ENCODE measurements around the gene USP28. TPM values are rescaled to one million over a fixed set of nuclear protein-coding genes. Genes with fewer than 3 reads are reported as not detected.

The USP28 gene
- total RNA-seq, 1 donor from 2014 or later, result 35.0 TPM

DNA sequence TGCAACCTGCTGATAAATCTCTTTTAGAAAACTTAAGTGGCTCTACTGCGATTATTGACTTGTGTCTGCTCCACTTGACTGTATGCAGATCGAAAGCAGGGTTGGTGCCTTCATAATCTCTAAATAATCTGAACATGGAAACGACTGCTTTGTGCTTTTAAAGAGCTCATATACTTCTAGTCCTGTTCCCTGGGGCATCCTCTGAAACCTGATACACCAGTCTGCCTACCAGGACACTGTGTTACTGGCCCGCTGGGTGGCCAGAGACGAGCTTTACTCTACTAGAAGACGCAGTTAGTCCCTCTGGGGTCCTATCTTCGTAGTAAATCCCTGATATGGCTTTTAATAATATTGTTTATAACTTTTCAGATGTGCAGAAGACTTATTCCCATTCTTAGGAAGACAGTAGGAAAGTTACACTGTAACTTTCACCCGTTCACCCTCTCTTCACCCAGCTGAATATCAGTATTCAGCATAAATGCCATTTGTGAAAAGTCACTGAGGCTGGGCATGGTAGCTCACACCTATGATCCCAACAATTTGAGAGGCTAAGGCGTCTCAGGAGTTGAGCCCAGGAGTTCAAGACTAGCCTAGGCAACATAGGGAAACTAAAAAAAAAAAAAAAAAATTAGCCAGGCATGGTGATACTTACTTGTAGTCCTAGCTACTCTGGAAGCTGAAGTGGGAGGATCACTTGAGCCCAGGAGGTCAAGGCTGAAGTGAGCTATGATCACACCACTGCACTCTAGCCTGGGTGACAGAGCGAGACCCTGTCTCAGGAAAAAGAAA is 20.2 kb upstream of the USP28 start:
- H3K4me1 ChIP-seq (ENCODE audit: insufficient read depth, low read length), result no peaks in the 10 kb centered on the region
- no peak overlapping the region for H2AFZ ChIP-seq (ENCODE audit: low read depth, low read length)
- H3K27ac ChIP-seq (ENCODE audit: low read depth, low read length), result no peak overlapping the region
- Mint-ChIP-seq H3K4me1 (ENCODE audit: low read depth, unreplicated experiment) (peaks cover 2% of the 10 kb centered on the region), H3K27me3 (ENCODE audit: low read depth, unreplicated experiment) (peaks cover 2% of the 10 kb centered on the region), H3K27ac (ENCODE audit: unreplicated experiment) (no peak overlapping the region), H3K9me3 (ENCODE audit: unreplicated experiment) (no peaks in the 10 kb centered on the region), H3K36me3 (ENCODE audit: low read depth, unreplicated experiment) (no peaks in the 10 kb centered on the region), H3K4me3 (ENCODE audit: unreplicated experiment) (no peak overlapping the region)
- no peaks in the 10 kb centered on the region for H3K79me2 ChIP-seq (ENCODE audit: insufficient read depth, low read length)
- H4K20me1 ChIP-seq (ENCODE audit: insufficient read depth, low read length), result no peaks in the 10 kb centered on the region
- H3K4me2 ChIP-seq (ENCODE audit: low read length), result no peak overlapping the region
- no peak overlapping the region for H3K9ac ChIP-seq (ENCODE audit: low read length)
- no peak for DNase-seq (ENCODE audit: low read depth)
- peaks cover 2% of the 10 kb centered on the region for H3K27me3 ChIP-seq (ENCODE audit: insufficient read depth, low read length)
- no peak overlapping the region for H3K4me3 ChIP-seq (ENCODE audit: insufficient read depth, low read depth, low read length)
- FAIRE-seq, result no peak
- H3K9me3 ChIP-seq (ENCODE audit: insufficient read depth, low read depth, low read length), result no peaks in the 10 kb centered on the region
- no peak for TF ChIP-seq EZH2 (IDR thresholded peaks at IDR 0.05; ENCODE audit: insufficient read depth, low read length)
- TF ChIP-seq, protein P1, sequence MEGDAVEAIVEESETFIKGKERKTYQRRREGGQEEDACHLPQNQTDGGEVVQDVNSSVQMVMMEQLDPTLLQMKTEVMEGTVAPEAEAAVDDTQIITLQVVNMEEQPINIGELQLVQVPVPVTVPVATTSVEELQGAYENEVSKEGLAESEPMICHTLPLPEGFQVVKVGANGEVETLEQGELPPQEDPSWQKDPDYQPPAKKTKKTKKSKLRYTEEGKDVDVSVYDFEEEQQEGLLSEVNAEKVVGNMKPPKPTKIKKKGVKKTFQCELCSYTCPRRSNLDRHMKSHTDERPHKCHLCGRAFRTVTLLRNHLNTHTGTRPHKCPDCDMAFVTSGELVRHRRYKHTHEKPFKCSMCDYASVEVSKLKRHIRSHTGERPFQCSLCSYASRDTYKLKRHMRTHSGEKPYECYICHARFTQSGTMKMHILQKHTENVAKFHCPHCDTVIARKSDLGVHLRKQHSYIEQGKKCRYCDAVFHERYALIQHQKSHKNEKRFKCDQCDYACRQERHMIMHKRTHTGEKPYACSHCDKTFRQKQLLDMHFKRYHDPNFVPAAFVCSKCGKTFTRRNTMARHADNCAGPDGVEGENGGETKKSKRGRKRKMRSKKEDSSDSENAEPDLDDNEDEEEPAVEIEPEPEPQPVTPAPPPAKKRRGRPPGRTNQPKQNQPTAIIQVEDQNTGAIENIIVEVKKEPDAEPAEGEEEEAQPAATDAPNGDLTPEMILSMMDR (IDR thresholded peaks at IDR 0.05; ENCODE audit: insufficient read depth, low read depth, low read length), result no peak
- H3K36me3 ChIP-seq (ENCODE audit: insufficient read depth, low read length), result no peaks in the 10 kb centered on the region

DNA sequence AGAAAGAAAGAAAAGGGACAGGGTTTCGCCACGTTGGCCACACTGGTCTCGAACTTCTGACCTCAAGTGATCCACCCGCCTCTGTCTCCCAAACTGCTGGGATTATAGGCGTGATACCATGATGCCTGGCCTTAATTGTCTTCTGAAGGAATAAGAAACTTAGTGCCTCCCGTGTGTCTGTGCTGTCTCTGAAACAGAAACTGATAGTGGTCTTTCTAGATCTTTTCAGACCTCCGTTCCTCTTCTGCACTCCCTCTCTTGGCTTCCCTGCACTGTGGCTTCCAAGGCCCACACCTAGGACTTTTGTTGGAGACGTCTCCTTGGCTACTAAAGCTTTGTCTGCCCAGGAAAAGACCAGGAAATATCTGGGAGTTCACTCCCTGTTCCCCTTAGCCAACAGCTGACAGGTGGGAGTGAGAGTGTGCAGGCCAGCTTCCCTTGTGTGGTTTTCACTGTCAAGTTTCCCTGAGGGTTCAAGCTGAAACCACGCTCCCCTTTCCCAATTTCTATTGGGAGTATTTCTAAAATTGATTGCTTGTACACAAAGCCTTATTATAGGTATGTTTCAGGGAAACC is 19.1 kb upstream of the USP28 start:
- H3K36me3 Mint-ChIP-seq (ENCODE audit: low read depth, unreplicated experiment), result no peaks in the 10 kb centered on the region
- H3K4me1 ChIP-seq (ENCODE audit: insufficient read depth, low read length), result no peaks in the 10 kb centered on the region
- H3K27ac ChIP-seq (ENCODE audit: low read depth, low read length), result no peak overlapping the region
- no peaks in the 10 kb centered on the region for H3K9me3 Mint-ChIP-seq (ENCODE audit: unreplicated experiment)
- H3K79me2 ChIP-seq (ENCODE audit: insufficient read depth, low read length), result no peaks in the 10 kb centered on the region
- H3K27me3 Mint-ChIP-seq (ENCODE audit: low read depth, unreplicated experiment), result peaks cover 2% of the 10 kb centered on the region
- FAIRE-seq, result no peak
- TF ChIP-seq, protein P1 (IDR thresholded peaks at IDR 0.05; ENCODE audit: insufficient read depth, low read depth, low read length), result no peak
- no peak for TF ChIP-seq EZH2 (IDR thresholded peaks at IDR 0.05; ENCODE audit: insufficient read depth, low read length)
- H3K36me3 ChIP-seq (ENCODE audit: insufficient read depth, low read length), result no peaks in the 10 kb centered on the region
- no peaks in the 10 kb centered on the region for H4K20me1 ChIP-seq (ENCODE audit: insufficient read depth, low read length)
- DNase-seq (ENCODE audit: low read depth), result no peak
- H3K4me1 Mint-ChIP-seq (ENCODE audit: low read depth, unreplicated experiment), result peaks cover 2% of the 10 kb centered on the region
- no peak overlapping the region for H2AFZ ChIP-seq (ENCODE audit: low read depth, low read length)
- H3K9me3 ChIP-seq (ENCODE audit: insufficient read depth, low read depth, low read length), result no peaks in the 10 kb centered on the region
- no peak overlapping the region for H3K9ac ChIP-seq (ENCODE audit: low read length)
- H3K4me3 Mint-ChIP-seq (ENCODE audit: unreplicated experiment), result no peak overlapping the region
- peak overlapping the region; percentile 62 for H3K27ac Mint-ChIP-seq (ENCODE audit: unreplicated experiment)
- H3K27me3 ChIP-seq (ENCODE audit: insufficient read depth, low read length), result peaks cover 2% of the 10 kb centered on the region
- H3K4me2 ChIP-seq (ENCODE audit: low read length), result no peak overlapping the region
- H3K4me3 ChIP-seq (ENCODE audit: insufficient read depth, low read depth, low read length), result no peak overlapping the region

DNA sequence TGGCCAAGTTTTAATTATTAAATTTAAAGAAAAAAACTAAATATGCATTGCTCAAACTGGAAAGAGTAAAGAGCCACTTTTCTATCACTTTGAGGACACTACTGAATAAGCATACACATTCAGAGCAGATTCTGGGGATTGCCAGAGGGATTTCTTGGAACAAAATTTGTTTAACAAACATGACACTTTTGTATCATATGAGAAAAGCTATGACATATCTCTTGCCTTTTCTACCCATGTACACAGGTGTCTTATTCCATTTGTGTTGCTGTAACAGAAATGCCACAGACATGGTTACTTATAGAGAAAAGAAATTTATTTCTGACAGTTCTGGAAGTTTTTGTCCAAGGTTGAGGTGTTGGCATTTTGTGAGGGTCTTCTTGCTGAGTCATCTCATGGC is 13.5 kb upstream of the USP28 start:
- no peak overlapping the region for H3K4me3 ChIP-seq (ENCODE audit: insufficient read depth, low read depth, low read length)
- Mint-ChIP-seq H3K36me3 (ENCODE audit: low read depth, unreplicated experiment) (no peaks in the 10 kb centered on the region), H3K4me3 (ENCODE audit: unreplicated experiment) (no peak overlapping the region), H3K27ac (ENCODE audit: unreplicated experiment) (no peak overlapping the region), H3K4me1 (ENCODE audit: low read depth, unreplicated experiment) (peaks cover 7% of the 10 kb centered on the region), H3K9me3 (ENCODE audit: unreplicated experiment) (no peaks in the 10 kb centered on the region), H3K27me3 (ENCODE audit: low read depth, unreplicated experiment) (no peaks in the 10 kb centered on the region)
- H3K27ac ChIP-seq (ENCODE audit: low read depth, low read length), result no peak overlapping the region
- no peak overlapping the region for H3K4me2 ChIP-seq (ENCODE audit: low read length)
- no peak overlapping the region for H3K9ac ChIP-seq (ENCODE audit: low read length)
- H3K36me3 ChIP-seq (ENCODE audit: insufficient read depth, low read length), result no peaks in the 10 kb centered on the region
- no peaks in the 10 kb centered on the region for H3K9me3 ChIP-seq (ENCODE audit: insufficient read depth, low read depth, low read length)
- TF ChIP-seq EZH2 (IDR thresholded peaks at IDR 0.05; ENCODE audit: insufficient read depth, low read length), result no peak
- TF ChIP-seq, protein P1 (IDR thresholded peaks at IDR 0.05; ENCODE audit: insufficient read depth, low read depth, low read length), result no peak
- H3K79me2 ChIP-seq (ENCODE audit: insufficient read depth, low read length), result no peaks in the 10 kb centered on the region
- FAIRE-seq (no peak), DNase-seq (ENCODE audit: low read depth) (no peak)
- no peaks in the 10 kb centered on the region for H3K4me1 ChIP-seq (ENCODE audit: insufficient read depth, low read length)
- no peaks in the 10 kb centered on the region for H3K27me3 ChIP-seq (ENCODE audit: insufficient read depth, low read length)
- no peak overlapping the region for H2AFZ ChIP-seq (ENCODE audit: low read depth, low read length)
- no peaks in the 10 kb centered on the region for H4K20me1 ChIP-seq (ENCODE audit: insufficient read depth, low read length)
